PC-9 (cell line): ENCODE measurements around the gene APCDD1L.
"Not testable (repeated sequence)": the region's sequence is repeated elsewhere in the genome, so short reads cannot be mapped to it uniquely, and the experiment has no call there.

Source experiments
- CTCF ChIP-seq: fragments of 200-600 bp; sonication (generic); conservative IDR thresholded peaks from 2 replicates; pipeline ENCODE4 v1.6.1; 2017; ENCODE audit warnings: mixed run types, antibody characterized with exemption, mild to moderate bottlenecking, moderate library complexity
- EZH2 ChIP-seq: fragments of 200-600 bp; sonication (generic); IDR thresholded peaks from 2 replicates; pipeline ENCODE4 v1.8.0; 2017; ENCODE audit warnings: antibody characterized with exemption, low read depth

- not testable (repeated sequence) for TF ChIP-seq CTCF, EZH2
These were observed 8.2 kb downstream of the APCDD1L start for GRCh38 chr20:58506999-58507398.
